GM23248 (cell line): Measurements from ENCODE around the gene MYOM1. TPM values are rescaled to one million over a fixed set of nuclear protein-coding genes. Genes with fewer than 3 reads are reported as not detected.

Source experiments
- DNase-seq: peaks from one replicate; pipeline ENCODE4 v3.0.0-alpha.2; 2015
- H2AFZ ChIP-seq: fragments of 200-600 bp; sonication (generic); 2 replicates; pipeline ENCODE4 v1.6.1; 2016; ENCODE audit warnings: antibody characterized with exemption
- H3F3A ChIP-seq: fragments of 200-600 bp; sonication (generic); 2 replicates; pipeline ENCODE4 v1.6.1; 2016; ENCODE audit warnings: mild to moderate bottlenecking, antibody characterized with exemption, mixed run types; ENCODE audit not compliant: insufficient read depth
- H3K27ac ChIP-seq: fragments of 200-600 bp; sonication (generic); 2 replicates; pipeline ENCODE4 v1.5.1; 2016; ENCODE audit warnings: mild to moderate bottlenecking
- H3K27me3 ChIP-seq: fragments of 200-600 bp; sonication (generic); replicated peaks from 2 replicates; pipeline ENCODE4 v1.6.1; 2016; ENCODE audit warnings: mild to moderate bottlenecking; ENCODE audit not compliant: insufficient read depth
- H3K36me3 ChIP-seq: fragments of 200-600 bp; sonication (generic); 2 replicates; pipeline ENCODE4 v1.6.1; 2016; ENCODE audit warnings: low read depth, mild to moderate bottlenecking
- H3K4me1 ChIP-seq: fragments of 200-600 bp; sonication (generic); 2 replicates; pipeline ENCODE4 v1.6.1; 2016; ENCODE audit warnings: mild to moderate bottlenecking; ENCODE audit not compliant: insufficient read depth
- H3K4me2 ChIP-seq: fragments of 200-600 bp; sonication (generic); one replicate; pipeline ENCODE4 v1.6.1; 2016; ENCODE audit warnings: mild to moderate bottlenecking; ENCODE audit not compliant: unreplicated experiment
- H3K4me3 ChIP-seq: fragments of 200-600 bp; sonication (generic); 2 replicates; pipeline ENCODE4 v1.5.1; 2016; ENCODE audit warnings: mild to moderate bottlenecking
- H3K79me2 ChIP-seq: fragments of 200-600 bp; sonication (generic); 2 replicates; pipeline ENCODE4 v1.6.1; 2016; ENCODE audit warnings: mild to moderate bottlenecking; ENCODE audit not compliant: insufficient read depth
- H3K9ac ChIP-seq: fragments of 200-600 bp; sonication (generic); 2 replicates; pipeline ENCODE4 v1.6.1; 2016; ENCODE audit warnings: mild to moderate bottlenecking
- H3K9me2 ChIP-seq: fragments of 200-600 bp; sonication (generic); 2 replicates; pipeline ENCODE4 v1.6.1; 2016; ENCODE audit warnings: mixed run types, mild to moderate bottlenecking, moderate library complexity; ENCODE audit not compliant: insufficient read depth
- H3K9me3 ChIP-seq: fragments of 200-600 bp; sonication (generic); one replicate; pipeline ENCODE4 v1.6.1; 2017; ENCODE audit warnings: low read depth
- H4K20me1 ChIP-seq: fragments of 200-600 bp; sonication (generic); 2 replicates; pipeline ENCODE4 v1.6.0; 2016; ENCODE audit not compliant: insufficient read depth
- EZH2 ChIP-seq: fragments of 200-600 bp; sonication (generic); IDR thresholded peaks from 2 replicates; pipeline ENCODE4 v1.6.1; 2018; ENCODE audit warnings: antibody characterized with exemption, mild to moderate bottlenecking; ENCODE audit not compliant: insufficient read depth, poor library complexity, severe bottlenecking
- EZH2phosphoT487 ChIP-seq: fragments of 200-600 bp; sonication (generic); IDR thresholded peaks from 2 replicates; pipeline ENCODE4 v1.6.1; 2018; ENCODE audit warnings: antibody characterized with exemption, moderate library complexity, mild to moderate bottlenecking, low read depth; ENCODE audit not compliant: insufficient read depth
- WGBS, 2 experiments: methylation state at CpG; one replicate each; pipeline ENCODE4 v1.1.6; 2015 to 2017; ENCODE audit warnings: low lambda C conversion rate in 2 of 2, low coverage in 1 of 2; ENCODE audit errors: missing lambda C conversion rate in 2 of 2; 5-methylcytosine and 5-hydroxymethylcytosine counted together
- in situ Hi-C: fragments of 300-500 bp; cut with MboI; formaldehyde crosslinking; loops from 2 replicates; pipeline ENCODE4 v1.15.0; 2020
- polyA plus RNA-seq: library from polyadenylated mRNA; unstranded; fragments of >200 nt; fragmentation: Nextera tagmentation; extraction: Ambion mirVana; gene quantifications from 2 replicates; pipeline ENCODE4 v1.2.1, GENCODE V29; 2016
- total RNA-seq: library from RNA; depleted of rRNA; stranded (reverse); fragments of >200 nt; shearing (Covaris generic); gene quantifications from 2 replicates; pipeline ENCODE4 v1.2.3, GENCODE V29; 2014

The MYOM1 gene
- total and polyA plus RNA-seq, 2 experiments from 2014 or later = 0.64 to 0.65 TPM

DNA sequence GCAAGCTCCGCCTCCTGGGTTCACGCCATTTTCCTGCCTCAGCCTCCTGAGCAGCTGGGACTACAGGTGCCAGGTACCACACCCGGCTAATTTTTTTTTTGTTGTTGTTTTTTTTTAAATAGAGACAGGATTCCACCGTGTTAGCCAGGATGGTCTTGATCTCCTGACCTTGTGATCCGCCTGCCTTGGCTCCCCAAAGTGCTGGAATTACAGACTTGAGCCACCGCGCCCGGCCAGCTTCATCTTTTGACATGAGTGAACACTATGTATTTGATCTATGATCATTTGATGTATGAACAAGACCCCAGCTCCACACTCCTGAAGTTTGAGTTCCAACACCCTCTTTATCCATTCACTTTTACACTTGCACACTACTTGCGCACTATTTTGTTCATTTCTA is 163.5 kb downstream of the MYOM1 start:
- H3F3A ChIP-seq = no peaks in the 10 kb centered on the region
- no peak overlapping the region for H3K4me3 ChIP-seq
- no peak overlapping the region for H3K27ac ChIP-seq
- H3K27me3 ChIP-seq = 0 out of 2 replicates have a peak, but pooled peaks cover 4% of the 10 kb centered on the region
- no peaks in the 10 kb centered on the region for H3K36me3 ChIP-seq
- TF ChIP-seq EZH2phosphoT487 (no peak), EZH2 (no peak)
- H2AFZ ChIP-seq = no peak overlapping the region
- DNase-seq = no peak
- no peaks in the 10 kb centered on the region for H4K20me1 ChIP-seq
- H3K4me1 ChIP-seq = no peaks in the 10 kb centered on the region
- H3K9ac ChIP-seq = no peak overlapping the region
- H3K9me2 ChIP-seq = no peaks in the 10 kb centered on the region
- in situ Hi-C loops = no loop called here
- no peaks in the 10 kb centered on the region for H3K9me3 ChIP-seq
- H3K4me2 ChIP-seq = no peak overlapping the region
- H3K79me2 ChIP-seq = no peaks in the 10 kb centered on the region
- WGBS, 2 experiments = 79 to 80% methylated on average over 9 of the region's 9 CpGs

DNA sequence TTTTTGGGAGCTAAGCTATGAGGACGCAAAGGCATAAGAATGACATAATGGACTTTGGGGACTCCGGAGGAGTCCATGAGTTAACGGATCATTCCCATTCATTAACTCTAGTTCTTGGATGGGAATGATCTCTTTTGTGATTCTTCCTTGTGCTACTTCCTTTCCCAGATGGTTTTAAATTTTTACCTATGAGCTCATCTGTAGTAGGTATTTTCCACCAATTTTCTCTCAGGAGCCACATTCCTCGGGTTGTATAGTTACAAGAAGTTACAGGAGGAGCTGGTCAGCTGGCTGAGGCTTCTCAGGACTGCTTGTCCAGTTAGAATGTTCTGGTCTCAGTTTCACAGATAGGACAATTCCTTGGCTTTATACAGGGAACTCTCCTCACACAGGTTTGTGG is 164.0 kb downstream of the MYOM1 start:
- H3F3A ChIP-seq = no peaks in the 10 kb centered on the region
- H3K9me2 ChIP-seq = no peaks in the 10 kb centered on the region
- H3K4me3 ChIP-seq = no peak overlapping the region
- WGBS, 2 experiments = 82 to 90% methylated on average over 4 of the region's 4 CpGs
- 0 out of 2 replicates have a peak, but pooled peaks cover 4% of the 10 kb centered on the region for H3K27me3 ChIP-seq
- no peaks in the 10 kb centered on the region for H3K36me3 ChIP-seq
- no peaks in the 10 kb centered on the region for H3K4me1 ChIP-seq
- no peaks in the 10 kb centered on the region for H3K79me2 ChIP-seq
- no peak overlapping the region for H3K27ac ChIP-seq
- DNase-seq = no peak
- in situ Hi-C loops = no loop called here
- no peak overlapping the region for H3K9ac ChIP-seq
- no peaks in the 10 kb centered on the region for H3K9me3 ChIP-seq
- no peaks in the 10 kb centered on the region for H4K20me1 ChIP-seq
- TF ChIP-seq EZH2 (no peak), EZH2phosphoT487 (no peak)
- no peak overlapping the region for H3K4me2 ChIP-seq
- no peak overlapping the region for H2AFZ ChIP-seq

DNA sequence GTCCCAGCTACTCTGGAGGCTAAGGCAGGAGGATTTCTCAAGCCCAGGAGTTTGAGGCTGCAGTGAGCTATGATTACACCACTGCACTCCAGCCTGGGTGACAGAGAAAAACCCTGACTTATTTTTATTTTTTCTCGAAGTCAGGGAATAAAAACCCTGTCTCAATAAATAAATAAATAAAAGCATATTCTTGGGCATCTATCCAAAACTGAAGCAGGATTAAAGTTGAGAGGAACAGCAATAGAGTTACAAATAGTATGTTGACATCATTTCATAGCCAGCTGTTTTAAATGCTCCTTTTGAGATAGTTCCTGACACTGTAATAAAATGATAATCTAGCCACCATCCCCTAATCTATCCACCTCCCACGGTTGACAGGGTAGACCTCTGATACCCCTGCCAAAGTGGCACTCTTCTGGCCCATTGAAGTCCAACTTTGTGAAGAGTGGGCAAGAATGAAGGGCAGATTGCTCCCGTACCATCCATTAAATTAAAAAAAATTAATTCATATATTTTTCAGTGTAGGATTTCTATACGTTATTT is 164.5 kb downstream of the MYOM1 start:
- H3K9me3 ChIP-seq = no peaks in the 10 kb centered on the region
- no peak overlapping the region for H3K4me3 ChIP-seq
- WGBS, 2 experiments = 34 to 39% methylated on average over 4 of the region's 4 CpGs
- no peak overlapping the region for H3K9ac ChIP-seq
- H3K9me2 ChIP-seq = no peaks in the 10 kb centered on the region
- no peak overlapping the region for H2AFZ ChIP-seq
- H3K27me3 ChIP-seq = 0 out of 2 replicates have a peak, but pooled peaks cover 4% of the 10 kb centered on the region
- no peaks in the 10 kb centered on the region for H3K4me1 ChIP-seq
- H3K79me2 ChIP-seq = no peaks in the 10 kb centered on the region
- no peaks in the 10 kb centered on the region for H3F3A ChIP-seq
- TF ChIP-seq EZH2 (no peak), EZH2phosphoT487 (no peak)
- H3K36me3 ChIP-seq = no peaks in the 10 kb centered on the region
- DNase-seq = no peak
- in situ Hi-C loops = no loop called here
- no peak overlapping the region for H3K4me2 ChIP-seq
- H4K20me1 ChIP-seq = no peaks in the 10 kb centered on the region
- H3K27ac ChIP-seq = no peak overlapping the region

DNA sequence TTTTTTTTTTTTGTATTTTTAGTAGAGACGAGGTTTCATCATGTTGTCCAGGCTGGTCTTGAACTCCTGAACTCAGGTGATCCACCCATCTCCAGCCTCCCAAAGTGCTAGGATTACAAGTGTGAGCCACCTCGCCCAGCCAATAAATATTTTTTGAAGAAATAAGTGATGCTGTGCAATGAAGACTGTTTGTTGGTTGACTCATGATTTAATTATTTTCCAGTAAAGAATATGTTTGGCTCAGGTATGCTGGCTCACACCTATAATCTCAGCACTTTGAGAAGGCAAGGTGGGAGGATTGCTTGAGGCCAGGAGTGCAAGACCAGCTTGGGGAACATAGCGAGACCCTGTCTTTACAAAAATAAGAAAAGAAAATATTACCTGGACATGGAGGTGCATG is 165.0 kb downstream of the MYOM1 start:
- no peak for DNase-seq
- H3K4me2 ChIP-seq = no peak overlapping the region
- 0 out of 2 replicates have a peak, but pooled peaks cover 4% of the 10 kb centered on the region for H3K27me3 ChIP-seq
- no peaks in the 10 kb centered on the region for H3K4me1 ChIP-seq
- no peaks in the 10 kb centered on the region for H3K79me2 ChIP-seq
- in situ Hi-C loops = no loop called here
- no peak overlapping the region for H3K4me3 ChIP-seq
- TF ChIP-seq EZH2phosphoT487 = no peak
- no peak for TF ChIP-seq EZH2
- no peaks in the 10 kb centered on the region for H3K36me3 ChIP-seq
- no peak overlapping the region for H3K27ac ChIP-seq
- H4K20me1 ChIP-seq = no peaks in the 10 kb centered on the region
- no peak overlapping the region for H3K9ac ChIP-seq
- H3K9me3 ChIP-seq = no peaks in the 10 kb centered on the region
- WGBS, 2 experiments = 85 to 91% methylated on average over 3 of the region's 3 CpGs
- H3F3A ChIP-seq = no peaks in the 10 kb centered on the region
- H3K9me2 ChIP-seq = no peaks in the 10 kb centered on the region
- no peak overlapping the region for H2AFZ ChIP-seq

DNA sequence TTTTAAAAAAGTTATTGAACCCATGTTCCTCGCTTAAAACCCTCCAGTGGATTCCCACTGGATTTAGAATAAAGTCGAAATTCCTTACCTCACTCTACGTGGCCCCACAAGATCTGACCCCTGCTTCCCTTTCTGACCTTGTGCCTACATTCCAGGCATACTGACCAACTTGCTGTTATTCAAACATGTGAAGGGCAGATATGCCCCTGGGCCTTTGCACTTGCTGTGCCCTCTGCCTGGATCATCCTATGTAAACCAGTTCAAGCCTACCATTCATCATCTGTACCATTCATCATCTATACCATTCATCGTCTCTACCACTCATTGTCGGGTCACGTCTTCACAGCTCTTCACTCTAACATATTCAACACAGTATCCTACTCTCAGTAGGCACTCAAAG is 165.6 kb downstream of the MYOM1 start:
- TF ChIP-seq EZH2phosphoT487 (no peak), EZH2 (no peak)
- H3K79me2 ChIP-seq = no peaks in the 10 kb centered on the region
- H3K4me1 ChIP-seq = no peaks in the 10 kb centered on the region
- H3K36me3 ChIP-seq = no peaks in the 10 kb centered on the region
- 83 to 86% methylated on average over 6 of the region's 6 CpGs for WGBS, 2 experiments
- H3K27me3 ChIP-seq = 0 out of 2 replicates have a peak, but pooled peaks cover 4% of the 10 kb centered on the region
- no peaks in the 10 kb centered on the region for H3K9me2 ChIP-seq
- in situ Hi-C loops = no loop called here
- no peak overlapping the region for H3K9ac ChIP-seq
- H3K27ac ChIP-seq = no peak overlapping the region
- H4K20me1 ChIP-seq = no peaks in the 10 kb centered on the region
- no peak for DNase-seq
- no peak overlapping the region for H2AFZ ChIP-seq
- H3K9me3 ChIP-seq = no peaks in the 10 kb centered on the region
- no peaks in the 10 kb centered on the region for H3F3A ChIP-seq
- H3K4me3 ChIP-seq = no peak overlapping the region
- no peak overlapping the region for H3K4me2 ChIP-seq
